Stomach (tissue), 9 donors: ENCODE results near the gene KLC3. TPM values are rescaled to one million over a fixed set of nuclear protein-coding genes. Genes with fewer than 3 reads are reported as not detected.

Source experiments
- DNase-seq, 2 donors: peaks; one replicate each; pipeline versions ENCODE4 v3.0.0 to v3.0.0-alpha.2; 2013 to 2019
- H3K27ac ChIP-seq, 5 donors: fragments of 200-600 bp in 4 of 5; sonication (generic) in 4 of 5; one replicate each; pipeline ENCODE4 v1.5.1; 2013 to 2019; ENCODE audit warnings: mild to moderate bottlenecking in 1 of 5, moderate library complexity in 1 of 5
- H3K27me3 ChIP-seq, 3 donors: fragments of 200-600 bp; sonication (generic); one replicate each; pipeline ENCODE4 v1.5.1; 2017 to 2019; ENCODE audit warnings: mixed run types in 1 of 3
- H3K36me3 ChIP-seq, 4 donors: fragments of 200-600 bp; sonication (generic); 1 replicate in 3 of 4; 2 replicates in 1 of 4; pipeline ENCODE4 v1.5.1; 2016 to 2019
- H3K4me1 ChIP-seq, 4 donors: fragments of 200-600 bp; sonication (generic); one replicate each; pipeline ENCODE4 v1.5.1; 2016 to 2019
- H3K4me3 ChIP-seq, 4 donors: fragments of 200-600 bp; sonication (generic) in 3 of 4; one replicate each; pipeline ENCODE4 v1.5.1; 2016 to 2019; ENCODE audit warnings: mild to moderate bottlenecking in 1 of 4
- H3K9me3 ChIP-seq, 4 donors: fragments of 200-600 bp; sonication (generic); one replicate each; pipeline ENCODE4 v1.5.1; 2016 to 2019
- EP300 ChIP-seq: sonication (generic); formaldehyde crosslinking; IDR thresholded peaks from one replicate; pipeline ENCODE4 v1.6.1; 2017; ENCODE audit warnings: antibody characterized with exemption
- POLR2A ChIP-seq, 4 donors: fragments of 450-650 bp; IDR thresholded peaks; one replicate each; pipeline ENCODE4 v1.6.1; 2016; ENCODE audit warnings: antibody characterized with exemption in 4 of 4, control low read depth in 2 of 4, mild to moderate bottlenecking in 1 of 4, moderate library complexity in 1 of 4
- POLR2AphosphoS5 ChIP-seq, 3 donors: sonication (generic); formaldehyde crosslinking; IDR thresholded peaks; one replicate each; pipeline ENCODE4 v1.6.1; 2016; ENCODE audit warnings: antibody characterized with exemption in 3 of 3
- WGBS, 5 donors: extraction: QIAGEN DNeasy Blood & Tissue Kit in 3 of 5; methylation state at CpG; one replicate each; pipeline versions ENCODE4 v1.1.5 to v1.1.7; 2013 to 2018; 5-methylcytosine and 5-hydroxymethylcytosine counted together
- intact Hi-C: fragments of 100-400 bp; cut with DNase I; formaldehyde crosslinking; loops from one replicate; pipeline ENCODE4 v1.15.1; 2023; ENCODE audit warnings: low total_unique reads
- polyA plus RNA-seq, 3 donors: library from polyadenylated mRNA; stranded (reverse); fragments of 200-250 nt; gene quantifications; one replicate each; pipeline ENCODE4 v1.2.3, GENCODE V29; 2013
- total RNA-seq, 5 donors: library from RNA; depleted of rRNA; stranded (reverse); fragments of >200 nt; gene quantifications; one replicate each; pipeline versions ENCODE4 v1.1.0 to v1.2.3, GENCODE V29; 2014 to 2016
- TF ChIP-seq, protein P1 (sequence below), 7 experiments: fragments of 450-650 bp in 4 of 7; fragments of 200-600 bp in 3 of 7; sonication (generic) in 3 of 7; IDR thresholded peaks; one replicate each; pipeline ENCODE4 v1.5.1; 2016 to 2019; ENCODE audit warnings: antibody characterized with exemption in 7 of 7, control low read depth in 2 of 7, mild to moderate bottlenecking in 1 of 7
- donor health status: healthy with polysubstance abuse.
- donor health status: Bipolar disorder and iron deficiency.
- donor health status: healthy.

KLC3 gene
- total and polyA plus RNA-seq, 8 donors, result 0.61 to 7.0 (median 0.99) TPM; not detected in 4

DNA sequence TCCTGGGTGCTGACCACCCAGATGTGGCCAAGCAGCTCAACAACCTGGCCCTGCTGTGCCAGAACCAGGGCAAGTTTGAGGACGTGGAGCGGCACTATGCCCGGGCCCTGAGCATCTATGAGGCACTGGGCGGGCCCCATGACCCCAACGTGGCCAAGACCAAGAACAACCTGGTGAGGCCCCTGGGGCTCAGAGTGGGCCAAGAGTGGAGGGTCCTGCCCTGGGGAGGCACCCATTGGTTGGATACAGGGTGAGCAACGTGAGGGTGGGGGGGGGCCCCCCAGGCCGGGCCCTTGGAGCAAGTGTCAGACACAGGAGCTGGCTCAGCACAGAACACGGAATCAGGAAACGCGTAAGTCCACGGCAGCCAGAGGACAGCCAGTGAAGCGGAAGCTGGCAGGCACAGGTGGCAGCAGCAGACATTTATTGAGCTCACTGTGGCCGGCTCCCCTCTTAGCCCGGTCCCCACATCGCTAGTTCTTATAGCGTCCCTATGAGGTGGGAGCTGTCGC is 8.9 kb downstream of the KLC3 start:
- 80 to 89% (median 84%) methylated on average over 13 to 17 of the region's 17 CpGs for WGBS, 5 donors
- peaks cover 0 to 40% (median 29%) of the 10 kb centered on the region in 3 donors for H3K27me3 ChIP-seq
- H3K9me3 ChIP-seq, result no peaks in the 10 kb centered on the region
- peaks cover 0 to 6% (median 2%) of the 10 kb centered on the region in 4 donors for H3K4me1 ChIP-seq
- no peak overlapping the region for H3K27ac ChIP-seq
- intact Hi-C loops, result no loop called here
- no peak for DNase-seq
- TF ChIP-seq, protein P1, sequence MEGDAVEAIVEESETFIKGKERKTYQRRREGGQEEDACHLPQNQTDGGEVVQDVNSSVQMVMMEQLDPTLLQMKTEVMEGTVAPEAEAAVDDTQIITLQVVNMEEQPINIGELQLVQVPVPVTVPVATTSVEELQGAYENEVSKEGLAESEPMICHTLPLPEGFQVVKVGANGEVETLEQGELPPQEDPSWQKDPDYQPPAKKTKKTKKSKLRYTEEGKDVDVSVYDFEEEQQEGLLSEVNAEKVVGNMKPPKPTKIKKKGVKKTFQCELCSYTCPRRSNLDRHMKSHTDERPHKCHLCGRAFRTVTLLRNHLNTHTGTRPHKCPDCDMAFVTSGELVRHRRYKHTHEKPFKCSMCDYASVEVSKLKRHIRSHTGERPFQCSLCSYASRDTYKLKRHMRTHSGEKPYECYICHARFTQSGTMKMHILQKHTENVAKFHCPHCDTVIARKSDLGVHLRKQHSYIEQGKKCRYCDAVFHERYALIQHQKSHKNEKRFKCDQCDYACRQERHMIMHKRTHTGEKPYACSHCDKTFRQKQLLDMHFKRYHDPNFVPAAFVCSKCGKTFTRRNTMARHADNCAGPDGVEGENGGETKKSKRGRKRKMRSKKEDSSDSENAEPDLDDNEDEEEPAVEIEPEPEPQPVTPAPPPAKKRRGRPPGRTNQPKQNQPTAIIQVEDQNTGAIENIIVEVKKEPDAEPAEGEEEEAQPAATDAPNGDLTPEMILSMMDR (IDR thresholded peaks at IDR 0.05), result no peak
- peaks cover 18 to 46% (median 44%) of the 10 kb centered on the region in 4 donors for H3K36me3 ChIP-seq
- no peak overlapping the region for H3K4me3 ChIP-seq

DNA sequence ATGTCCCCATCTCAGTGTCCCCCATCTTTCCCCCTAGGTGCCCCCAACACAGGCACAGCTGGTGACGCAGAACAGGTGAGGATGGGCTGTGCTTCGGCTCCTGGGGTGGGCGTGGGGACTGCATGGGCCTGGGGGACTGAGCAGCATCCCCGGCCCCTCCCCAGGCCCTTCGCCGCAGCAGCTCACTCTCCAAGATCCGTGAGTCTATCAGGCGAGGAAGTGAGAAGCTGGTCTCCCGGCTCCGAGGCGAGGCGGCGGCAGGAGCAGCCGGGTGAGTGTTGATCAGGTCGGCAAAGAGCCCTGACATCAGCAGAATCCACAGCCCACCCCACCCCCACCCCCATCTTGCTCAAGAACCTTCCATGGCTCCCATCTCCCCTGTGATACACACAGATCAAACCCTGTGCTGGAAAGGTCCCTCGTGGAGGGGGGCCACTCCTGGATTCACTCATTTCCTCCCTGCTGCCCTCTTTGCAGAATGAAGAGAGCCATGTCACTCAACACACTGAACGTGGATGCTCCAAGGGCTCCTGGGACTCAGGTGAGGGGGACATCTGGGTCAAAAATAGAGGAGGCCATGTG is 10.0 kb downstream of the KLC3 start:
- intact Hi-C loops, result no loop called here
- Histone ChIP-seq H3K9me3 (no peaks in the 10 kb centered on the region), H3K27ac (no peak overlapping the region), H3K4me3 (no peak overlapping the region), H3K27me3 (peaks cover 0 to 30% (median 22%) of the 10 kb centered on the region in 3 donors), H3K36me3 (peaks cover 20 to 57% (median 54%) of the 10 kb centered on the region in 4 donors), H3K4me1 (peaks cover 0 to 6% (median 2%) of the 10 kb centered on the region in 4 donors)
- DNase-seq, result no peak
- TF ChIP-seq, protein P1 (IDR thresholded peaks at IDR 0.05), result no peak
- no peak for TF ChIP-seq EP300
- no peak for TF ChIP-seq POLR2AphosphoS5 (IDR thresholded peaks at IDR 0.05)
- TF ChIP-seq POLR2A (IDR thresholded peaks at IDR 0.05), result no peak
- 77 to 90% (median 86%) methylated on average over 7 to 17 of the region's 17 CpGs for WGBS, 5 donors

DNA sequence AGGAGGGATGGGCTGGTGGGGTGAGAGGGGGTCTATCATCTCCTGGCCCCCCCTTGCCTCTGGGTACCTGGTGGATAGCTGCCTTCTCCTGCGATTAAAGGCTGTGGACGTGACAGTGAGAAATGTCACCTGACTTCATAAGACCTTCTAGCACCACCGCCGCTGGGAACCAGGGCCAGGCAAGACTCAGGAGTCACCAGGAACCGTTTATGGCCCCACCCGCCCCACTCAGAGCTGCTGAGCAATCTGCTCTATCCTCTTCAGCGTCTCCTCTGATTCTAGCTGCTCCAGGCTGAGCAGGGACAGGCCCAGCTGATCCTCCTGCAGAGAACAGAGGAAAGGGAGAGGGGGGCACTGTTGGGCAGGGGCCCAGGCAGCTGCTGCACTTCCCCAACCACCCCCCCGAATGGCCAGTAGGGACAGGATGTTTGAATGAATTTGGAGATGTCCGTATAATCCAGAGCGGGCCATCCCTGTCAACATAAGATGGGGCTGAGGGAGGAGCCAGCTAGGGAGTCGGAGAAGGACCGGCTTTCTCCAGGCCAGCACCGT is 10.9 kb downstream of the KLC3 start:
- Histone ChIP-seq H3K36me3 (peaks cover 20 to 66% (median 57%) of the 10 kb centered on the region in 4 donors), H3K27ac (no peak overlapping the region), H3K27me3 (peaks cover 0 to 20% (median 13%) of the 10 kb centered on the region in 3 donors), H3K4me3 (no peak overlapping the region), H3K4me1 (peaks cover 0 to 2% (median 1%) of the 10 kb centered on the region in 4 donors), H3K9me3 (no peaks in the 10 kb centered on the region)
- intact Hi-C loops, result no loop called here
- 76 to 83% (median 80%) methylated on average over 6 to 13 of the region's 13 CpGs for WGBS, 5 donors
- no peak for DNase-seq
- TF ChIP-seq POLR2AphosphoS5 (IDR thresholded peaks at IDR 0.05), result no peak
- no peak for TF ChIP-seq POLR2A (IDR thresholded peaks at IDR 0.05)
- no peak for TF ChIP-seq EP300
- TF ChIP-seq, protein P1 (IDR thresholded peaks at IDR 0.05), result no peak

DNA sequence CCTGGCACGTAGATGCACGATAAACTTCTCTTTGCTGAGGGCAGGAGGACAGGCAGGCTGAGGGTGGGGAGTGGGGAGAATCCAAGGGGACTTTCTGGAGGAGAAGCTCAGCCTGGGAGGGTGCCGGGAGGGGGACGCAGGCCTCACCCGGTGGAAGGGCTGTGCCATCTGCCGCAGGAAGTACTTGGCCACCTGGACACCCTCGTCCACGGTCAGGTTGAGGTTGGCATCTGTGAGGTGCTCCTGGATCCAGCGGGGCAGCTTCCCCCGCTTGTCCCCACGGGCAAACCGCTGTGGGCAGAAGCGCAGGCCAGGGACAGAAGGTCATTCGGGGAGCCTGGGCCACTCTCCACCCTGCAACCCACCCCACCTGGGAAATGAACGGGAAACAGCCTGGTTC is 11.5 kb downstream of the KLC3 start:
- Histone ChIP-seq H3K4me1 (no peaks in the 10 kb centered on the region), H3K4me3 (no peak overlapping the region), H3K9me3 (no peaks in the 10 kb centered on the region), H3K27me3 (peaks cover 0 to 15% (median 7%) of the 10 kb centered on the region in 3 donors), H3K27ac (no peak overlapping the region), H3K36me3 (peaks cover 20 to 72% (median 63%) of the 10 kb centered on the region in 4 donors)
- 83 to 92% (median 90%) methylated on average over 9 to 15 of the region's 15 CpGs for WGBS, 5 donors
- TF ChIP-seq POLR2A (IDR thresholded peaks at IDR 0.05), result no peak
- TF ChIP-seq EP300, result no peak
- TF ChIP-seq POLR2AphosphoS5 (IDR thresholded peaks at IDR 0.05), result no peak
- TF ChIP-seq, protein P1 (IDR thresholded peaks at IDR 0.05), result no peak
- intact Hi-C loops, result no loop called here
- DNase-seq, result no peak
